Measurements from ENCODE around the gene ZNF398. TPM values are rescaled to one million over a fixed set of nuclear protein-coding genes. Genes with fewer than 3 reads are reported as not detected.

ZNF398 gene
- total RNA-seq, 2 experiments from 2014 or later, result 11.8 to 14.2 TPM

GRCh38 chr7:149133028-149133710 is 14.1 kb upstream of the ZNF398 start:
- Histone ChIP-seq H3K4me2 (ENCODE audit: low read length) (no peak overlapping the region), H3K9me2 (ENCODE audit: insufficient read depth, low read length) (no peaks in the 10 kb centered on the region), H3K79me2 (ENCODE audit: insufficient read depth, low read depth, low read length) (peaks cover 3% of the 10 kb centered on the region; the same call in 1 of the 2 replicates), H3K9me3 (ENCODE audit: low read length) (peaks cover 26% of the 10 kb centered on the region), H3K4me3 (ENCODE audit: low read depth, low read length, poor library complexity, severe bottlenecking) (no peak overlapping the region), H4K20me1 (ENCODE audit: insufficient read depth, low read length) (no peaks in the 10 kb centered on the region), H2AFZ (ENCODE audit: low read length) (no peak overlapping the region), H3K36me3 (ENCODE audit: insufficient read depth, low read length) (peaks cover 62% of the 10 kb centered on the region), H3K27ac (ENCODE audit: low read depth, low read length, poor library complexity, severe bottlenecking) (no peak overlapping the region), H3K4me1 (ENCODE audit: insufficient read depth, low read length, poor library complexity, severe bottlenecking) (peaks cover 2% of the 10 kb centered on the region)
- ChIA-PET POLR2A (interaction anchor here (0.7 kb wide), 1 partner anchor 49 kb away, joined by 4 read pairs; no protein-coding TSS in a partner anchor), CTCF (ENCODE audit: unreplicated experiment) (no interaction called here)
- DNase-seq (ENCODE audit: low spot score), result no peak
- no TSS peak for BruUV-seq (replicated peaks)
- TF ChIP-seq CTCF (conservative IDR thresholded peaks at IDR 0.05; ENCODE audit: low read length) (no peak), EZH2phosphoT487 (IDR thresholded peaks at IDR 0.05; ENCODE audit: borderline replicate concordance, low read depth, low read length) (no peak)
- intact Hi-C loops (cut with micrococcal nuclease; ENCODE audit: unreplicated experiment), result no loop called here

- H3K4me1 ChIP-seq (ENCODE audit: insufficient read depth, low read length, poor library complexity, severe bottlenecking), result no peaks in the 10 kb centered on the region
- no peak overlapping the region for H2AFZ ChIP-seq (ENCODE audit: low read length)
- no peaks in the 10 kb centered on the region for H3K9me2 ChIP-seq (ENCODE audit: insufficient read depth, low read length)
- H3K9me3 ChIP-seq (ENCODE audit: low read length), result peaks cover 16% of the 10 kb centered on the region
- H3K79me2 ChIP-seq (ENCODE audit: insufficient read depth, low read depth, low read length), result no peaks in the 10 kb centered on the region
- no peak for DNase-seq (ENCODE audit: low spot score)
- ChIA-PET CTCF (ENCODE audit: unreplicated experiment) (interaction anchor here (1.0 kb wide), 1 partner anchor 15 kb away, joined by 3 read pairs; no protein-coding TSS in a partner anchor), POLR2A (interaction anchor here (1.2 to 1.9 kb wide), 3 partner anchors 8 to 15 kb away, joined by 3 to 6 read pairs (median 5); no protein-coding TSS in a partner anchor)
- BruUV-seq (replicated peaks), result no TSS peak
- H3K27ac ChIP-seq (ENCODE audit: low read depth, low read length, poor library complexity, severe bottlenecking), result no peak overlapping the region
- no peak for TF ChIP-seq EZH2phosphoT487 (IDR thresholded peaks at IDR 0.05; ENCODE audit: borderline replicate concordance, low read depth, low read length)
- no peak for TF ChIP-seq CTCF (conservative IDR thresholded peaks at IDR 0.05; ENCODE audit: low read length)
- intact Hi-C loops (cut with micrococcal nuclease; ENCODE audit: unreplicated experiment), result no loop called here
- no peaks in the 10 kb centered on the region for H4K20me1 ChIP-seq (ENCODE audit: insufficient read depth, low read length)
- no peak overlapping the region for H3K4me2 ChIP-seq (ENCODE audit: low read length)
- H3K36me3 ChIP-seq (ENCODE audit: insufficient read depth, low read length), result peaks cover 42% of the 10 kb centered on the region
- H3K4me3 ChIP-seq (ENCODE audit: low read depth, low read length, poor library complexity, severe bottlenecking), result no peak overlapping the region
Observed at GRCh38 chr7:149136118-149136517, 11.1 kb upstream of the ZNF398 start.

GRCh38 chr7:149140831-149141230 is 6.4 kb upstream of the ZNF398 start:
- CTCF ChIA-PET (ENCODE audit: unreplicated experiment), result interaction anchor here (0.6 kb wide), 1 partner anchor 905 kb away, joined by 3 read pairs; no protein-coding TSS in a partner anchor
- TF ChIP-seq EZH2phosphoT487 (IDR thresholded peaks at IDR 0.05; ENCODE audit: borderline replicate concordance, low read depth, low read length), result no peak
- no peaks in the 10 kb centered on the region for H3K9me3 ChIP-seq (ENCODE audit: low read length)
- no peak for DNase-seq (ENCODE audit: low spot score)
- POLR2A ChIA-PET, result no interaction called here
- H3K79me2 ChIP-seq (ENCODE audit: insufficient read depth, low read depth, low read length), result peaks cover 22% of the 10 kb centered on the region; the same call in 1 of the 2 replicates
- no peak overlapping the region for H3K4me3 ChIP-seq (ENCODE audit: low read depth, low read length, poor library complexity, severe bottlenecking)
- peaks cover 19% of the 10 kb centered on the region for H3K4me1 ChIP-seq (ENCODE audit: insufficient read depth, low read length, poor library complexity, severe bottlenecking)
- no peaks in the 10 kb centered on the region for H4K20me1 ChIP-seq (ENCODE audit: insufficient read depth, low read length)
- H2AFZ ChIP-seq (ENCODE audit: low read length), result no peak overlapping the region
- H3K4me2 ChIP-seq (ENCODE audit: low read length), result no peak overlapping the region
- H3K36me3 ChIP-seq (ENCODE audit: insufficient read depth, low read length), result peaks cover 11% of the 10 kb centered on the region
- no TSS peak for BruUV-seq (replicated peaks)
- intact Hi-C loops (cut with micrococcal nuclease; ENCODE audit: unreplicated experiment), result no loop called here
- H3K27ac ChIP-seq (ENCODE audit: low read depth, low read length, poor library complexity, severe bottlenecking), result no peak overlapping the region
- no peaks in the 10 kb centered on the region for H3K9me2 ChIP-seq (ENCODE audit: insufficient read depth, low read length)

All from OCI-LY7 (cell line).